Measurements from ENCODE around the gene OR4D9. TPM values are rescaled to one million over a fixed set of nuclear protein-coding genes. Genes with fewer than 3 reads are reported as not detected.

The OR4D9 gene
- total and polyA plus RNA-seq, 10 of the 15 experiments (the other 5 are each of a cell fraction or from before 2014, with no cell fraction given) = not detected

GRCh38 chr11:59544869-59545178 lies 33.5 kb downstream of the OR4D9 start:
- ATAC-seq = no peak
- DNase-seq (ENCODE audit: low read depth, low spot score) = no peak
- Histone ChIP-seq H3K4me1 (ENCODE audit: control insufficient read depth, insufficient read depth, low read length) (no peaks in the 10 kb centered on the region), H3K4me3 (no peak overlapping the region), H3K36me3 (ENCODE audit: control insufficient read depth in 2 of 2, insufficient read depth in 2 of 2, low read length in 1 of 2) (no peaks in the 10 kb centered on the region), H3K27me3 (replicated peaks in 1 of 2; ENCODE audit: control insufficient read depth in 2 of 2, insufficient read depth in 2 of 2, low read length in 1 of 2) (peaks cover 0 to 1% of the 10 kb centered on the region in 2 experiments; a peak in 1 of 4 replicates), H3K27ac (ENCODE audit: control insufficient read depth, insufficient read depth) (no peak overlapping the region), H4K20me1 (ENCODE audit: control insufficient read depth, insufficient read depth) (no peaks in the 10 kb centered on the region), H3K79me2 (ENCODE audit: control insufficient read depth, insufficient read depth, low read length) (no peaks in the 10 kb centered on the region), H3K9me3 (replicated peaks; ENCODE audit: control insufficient read depth, insufficient read depth, low read length) (no peaks in the 10 kb centered on the region), H2AFZ (ENCODE audit: control insufficient read depth, low read depth, low read length) (no peak overlapping the region), H3K9ac (ENCODE audit: control insufficient read depth, insufficient read depth, low read length) (no peak overlapping the region), H3K4me2 (ENCODE audit: control insufficient read depth, insufficient read depth) (no peak overlapping the region)
- no TSS peak for BruUV-seq (replicated peaks)
- ChIA-PET POLR2A (no interaction called here), CTCF (no interaction called here), RAD21 (ENCODE audit: unreplicated experiment) (no interaction called here), SMC1A (ENCODE audit: uncharacterized antibody, unreplicated experiment) (no interaction called here)
- FAIRE-seq = no peak
- intact Hi-C loops (cut with micrococcal nuclease; ENCODE audit: unreplicated experiment) (no loop called here), in situ Hi-C loops (cut with MboI) (no loop called here)
- TF ChIP-seq FOS (IDR thresholded peaks at IDR 0.05; ENCODE audit: borderline replicate concordance, extremely low read depth, insufficient read length) = no peak
- no peak for TF ChIP-seq ZBTB11 (CRISPR knock-in tag; IDR thresholded peaks at IDR 0.05)
- no peak for TF ChIP-seq RBBP5 (conservative IDR thresholded peaks at IDR 0.05)
- no peak for TF ChIP-seq ZBTB4 (CRISPR knock-in tag; IDR thresholded peaks at IDR 0.05)
- no peak for TF ChIP-seq YBX1 (IDR thresholded peaks at IDR 0.05)
- TF ChIP-seq RELA (IDR thresholded peaks at IDR 0.05; ENCODE audit: borderline replicate concordance, partially characterized antibody) = no peak
- TF ChIP-seq SMC3 (IDR thresholded peaks at IDR 0.05; ENCODE audit: borderline replicate concordance, low read length) = no peak
- no peak for TF ChIP-seq RAD21 (IDR thresholded peaks at IDR 0.05; ENCODE audit: insufficient read depth, low read depth, low read length)
- no peak for TF ChIP-seq BCL11A (IDR thresholded peaks at IDR 0.05; ENCODE audit: low read depth, low read length)
- TF ChIP-seq MEF2A (IDR thresholded peaks at IDR 0.05; ENCODE audit: insufficient read depth, low read depth, low read length) = no peak
- no peak for TF ChIP-seq ZZZ3 (IDR thresholded peaks at IDR 0.05; ENCODE audit: control insufficient read depth, insufficient read length, low read depth)
- TF ChIP-seq BRCA1 (IDR thresholded peaks at IDR 0.05; ENCODE audit: low read depth, low read length) = no peak
- TF ChIP-seq MLLT1 (IDR thresholded peaks at IDR 0.05) = no peak
- no peak for TF ChIP-seq CREM (IDR thresholded peaks at IDR 0.05; ENCODE audit: low read depth)
- no peak for TF ChIP-seq PAX8 (IDR thresholded peaks at IDR 0.05)
- no peak for TF ChIP-seq USF2 (IDR thresholded peaks at IDR 0.05; ENCODE audit: borderline replicate concordance, low read depth, low read length)
- TF ChIP-seq MXI1 (IDR thresholded peaks at IDR 0.05; ENCODE audit: low read depth, low read length) = no peak
- WGBS (ENCODE audit: insufficient coverage, insufficient replicate concordance, low lambda C conversion rate, missing lambda C conversion rate) = 32% methylated on average over 3 of the region's 3 CpGs

Data from GM12878 (cell line).